VCaP (cell line): ENCODE data around the gene PRSS8.

ENCODE experiments used
- H3K27ac ChIP-seq: fragments of 450-650 bp; 2 replicates; pipeline ENCODE4 v1.5.1; 2017
- CTCF ChIP-seq: fragments of 450-650 bp; conservative IDR thresholded peaks from 2 replicates; pipeline ENCODE4 v1.5.1; 2017; ENCODE audit warnings: mild to moderate bottlenecking, moderate library complexity

Gene PRSS8

GRCh38 chr16:31088459-31089183, 46.9 kb downstream of the PRSS8 start, which contains the start of gene PRSS53:
PRSS53 (minus strand) TSS chr16:31088943; CDS start chr16:31088809, 134 bp downstream.
- no peak within 1 kb of the TSS for H3K27ac ChIP-seq
- no peak for TF ChIP-seq CTCF

- no peak overlapping the region for H3K27ac ChIP-seq
- no peak for TF ChIP-seq CTCF
Measured at GRCh38 chr16:31087971-31088370, 47.6 kb downstream of the PRSS8 start.

GRCh38 chr16:31087481-31087880, 48.0 kb downstream of the PRSS8 start:
- no peak for TF ChIP-seq CTCF
- H3K27ac ChIP-seq, result no peak overlapping the region

GRCh38 chr16:31086629-31086906, 49.0 kb downstream of the PRSS8 start:
- no peak for TF ChIP-seq CTCF
- no peak overlapping the region for H3K27ac ChIP-seq

GRCh38 chr16:31085873-31086628, 49.5 kb downstream of the PRSS8 start:
- TF ChIP-seq CTCF, result no peak
- no peak overlapping the region for H3K27ac ChIP-seq

GRCh38 chr16:31085411-31085810, 50.1 kb downstream of the PRSS8 start:
- no peak overlapping the region for H3K27ac ChIP-seq
- TF ChIP-seq CTCF, result no peak

GRCh38 chr16:31084584-31085302, 50.8 kb downstream of the PRSS8 start:
- TF ChIP-seq CTCF, result no peak
- H3K27ac ChIP-seq, result no peak overlapping the region
